CD4-positive, CD25-positive, alpha-beta regulatory T cell (primary cell): ENCODE results near the gene PRKAG2. TPM values are rescaled to one million over a fixed set of nuclear protein-coding genes. Genes with fewer than 3 reads are reported as not detected.

Experiments used
- ATAC-seq, 2 donors: fragments of 150-1000 bp; cut with Tn5 transposase; one replicate each; pipeline ENCODE4 v1.10.0; 2021; ENCODE audit warnings: low read depth in 2 of 2, moderate number of reproducible peaks in 2 of 2, moderate library complexity in 1 of 2
- DNase-seq, 3 donors: peaks; one replicate each; pipeline versions ENCODE4 v3.0.0 to v3.0.0-alpha.2; 2012 to 2022; ENCODE audit warnings: mixed read lengths in 1 of 3
- H3K27ac ChIP-seq: one replicate; pipeline ENCODE4 v1.7.0; 2013; ENCODE audit warnings: mild to moderate bottlenecking, low read length; ENCODE audit not compliant: insufficient read depth, poor library complexity, severe bottlenecking
- H3K27me3 ChIP-seq: one replicate; pipeline ENCODE4 v1.7.0; 2013; ENCODE audit warnings: low read length; ENCODE audit not compliant: control insufficient read depth, insufficient read depth
- H3K36me3 ChIP-seq: one replicate; pipeline ENCODE4 v1.7.0; 2013; ENCODE audit warnings: mild to moderate bottlenecking, low read length, moderate library complexity; ENCODE audit not compliant: control insufficient read depth, insufficient read depth
- H3K4me1 ChIP-seq: 2 replicates; pipeline ENCODE4 v1.7.0; 2013; ENCODE audit warnings: mild to moderate bottlenecking, low read length; ENCODE audit not compliant: insufficient read depth, control insufficient read depth, poor library complexity, severe bottlenecking
- H3K4me3 ChIP-seq: one replicate; pipeline ENCODE4 v1.7.0; 2013; ENCODE audit warnings: low read depth, mild to moderate bottlenecking, low read length, moderate library complexity
- H3K9me3 ChIP-seq, 2 experiments: 1 replicate in 1 of 2; 2 replicates in 1 of 2; pipeline ENCODE4 v1.7.0; 2013; ENCODE audit warnings: low read length in 2 of 2, mild to moderate bottlenecking in 1 of 2, moderate library complexity in 1 of 2; ENCODE audit not compliant: control insufficient read depth in 2 of 2
- H3K27ac Mint-ChIP-seq, 3 donors: one replicate each; pipeline ENCODE4 v1.8.0; 2020 to 2022; ENCODE audit warnings: mild to moderate bottlenecking in 3 of 3, mixed read lengths in 3 of 3, moderate library complexity in 2 of 3
- H3K27me3 Mint-ChIP-seq: one replicate; pipeline ENCODE4 v1.8.0; 2022; ENCODE audit warnings: mild to moderate bottlenecking, mixed read lengths
- H3K36me3 Mint-ChIP-seq: one replicate; pipeline ENCODE4 v1.8.0; 2020; ENCODE audit warnings: mixed read lengths
- H3K4me1 Mint-ChIP-seq, 4 donors: one replicate each; pipeline ENCODE4 v1.8.0; 2020 to 2022; ENCODE audit warnings: mixed read lengths in 4 of 4, mild to moderate bottlenecking in 1 of 4
- H3K4me3 Mint-ChIP-seq, 4 donors: one replicate each; pipeline ENCODE4 v1.8.0; 2020 to 2022; ENCODE audit warnings: mild to moderate bottlenecking in 4 of 4, mixed read lengths in 4 of 4, moderate library complexity in 3 of 4
- H3K9me3 Mint-ChIP-seq, 7 donors: one replicate each; pipeline ENCODE4 v1.8.0; 2020 to 2022; ENCODE audit warnings: mixed read lengths in 7 of 7, mild to moderate bottlenecking in 3 of 7, moderate library complexity in 2 of 7
- polyA plus RNA-seq, 4 donors: library from polyadenylated mRNA; unstranded; fragments of 300-500 nt; fragmentation: Illumina TruSeq; gene quantifications; one replicate each; pipeline ENCODE4 v1.2.3, GENCODE V29; 2021
- total RNA-seq: library from RNA; stranded (reverse); gene quantifications from one replicate; pipeline ENCODE4 v1.2.3, GENCODE V29; 2022

The PRKAG2 gene
- total and polyA plus RNA-seq, 5 donors from 2014 or later, result 19.9 to 43.0 (median 26.1) TPM

GRCh38 chr7:151712810-151713125 lies 164.1 kb downstream of the PRKAG2 start:
- H3K27me3 Mint-ChIP-seq, result no peaks in the 10 kb centered on the region
- Histone ChIP-seq H3K27ac (no peak overlapping the region), H3K4me1 (no peaks in the 10 kb centered on the region), H3K27me3 (no peaks in the 10 kb centered on the region), H3K36me3 (no peaks in the 10 kb centered on the region), H3K9me3 (no peaks in the 10 kb centered on the region), H3K4me3 (no peak overlapping the region)
- no peak overlapping the region for H3K27ac Mint-ChIP-seq
- H3K36me3 Mint-ChIP-seq, result peaks cover 9% of the 10 kb centered on the region
- ATAC-seq, result no peak
- H3K4me1 Mint-ChIP-seq, result peaks cover 0 to 9% (median 5%) of the 10 kb centered on the region in 4 donors
- H3K9me3 Mint-ChIP-seq, result peaks cover 0 to 2% (median 0%) of the 10 kb centered on the region in 7 donors
- no peak for DNase-seq
- H3K4me3 Mint-ChIP-seq, result no peak overlapping the region

GRCh38 chr7:151711906-151712809 lies 164.8 kb downstream of the PRKAG2 start:
- Histone ChIP-seq H3K4me3 (no peak overlapping the region), H3K9me3 (no peaks in the 10 kb centered on the region), H3K36me3 (no peaks in the 10 kb centered on the region), H3K27me3 (no peaks in the 10 kb centered on the region), H3K4me1 (no peaks in the 10 kb centered on the region), H3K27ac (no peak overlapping the region)
- Mint-ChIP-seq H3K27ac (no peak overlapping the region), H3K4me3 (no peak overlapping the region), H3K36me3 (peaks cover 9% of the 10 kb centered on the region), H3K4me1 (peaks cover 0 to 9% (median 5%) of the 10 kb centered on the region in 4 donors), H3K9me3 (peaks cover 0 to 2% (median 0%) of the 10 kb centered on the region in 7 donors), H3K27me3 (no peaks in the 10 kb centered on the region)
- ATAC-seq (no peak), DNase-seq (no peak)

- no peaks in the 10 kb centered on the region for H3K4me1 ChIP-seq
- H3K36me3 Mint-ChIP-seq, result peaks cover 9% of the 10 kb centered on the region
- no peak overlapping the region for H3K4me3 Mint-ChIP-seq
- no peaks in the 10 kb centered on the region for H3K27me3 Mint-ChIP-seq
- no peaks in the 10 kb centered on the region for H3K9me3 Mint-ChIP-seq
- ATAC-seq, result no peak
- H3K36me3 ChIP-seq, result no peaks in the 10 kb centered on the region
- DNase-seq, result no peak
- no peak overlapping the region for H3K4me3 ChIP-seq
- H3K27me3 ChIP-seq, result no peaks in the 10 kb centered on the region
- peaks cover 0 to 12% (median 5%) of the 10 kb centered on the region in 4 donors for H3K4me1 Mint-ChIP-seq
- H3K9me3 ChIP-seq, result no peaks in the 10 kb centered on the region
- no peak overlapping the region for H3K27ac ChIP-seq
- no peak overlapping the region for H3K27ac Mint-ChIP-seq
These were observed 165.5 kb downstream of the PRKAG2 start for GRCh38 chr7:151711435-151711872.

GRCh38 chr7:151710646-151711434 lies 166.1 kb downstream of the PRKAG2 start:
- no peaks in the 10 kb centered on the region for H3K36me3 ChIP-seq
- peaks cover 0 to 16% (median 4%) of the 10 kb centered on the region in 4 donors for H3K4me1 Mint-ChIP-seq

GRCh38 chr7:151710121-151710640 lies 166.7 kb downstream of the PRKAG2 start:
- Mint-ChIP-seq H3K36me3 (peaks cover 9% of the 10 kb centered on the region), H3K27me3 (no peaks in the 10 kb centered on the region), H3K27ac (peak overlapping the region in 1 of 3 donors; percentile 67), H3K9me3 (no peaks in the 10 kb centered on the region), H3K4me3 (no peak overlapping the region), H3K4me1 (peaks cover 0 to 19% (median 4%) of the 10 kb centered on the region in 4 donors)
- H3K27ac ChIP-seq, result no peak overlapping the region
- H3K4me3 ChIP-seq, result no peak overlapping the region
- no peaks in the 10 kb centered on the region for H3K27me3 ChIP-seq
- no peaks in the 10 kb centered on the region for H3K4me1 ChIP-seq
- H3K9me3 ChIP-seq, result no peaks in the 10 kb centered on the region
- H3K36me3 ChIP-seq, result no peaks in the 10 kb centered on the region
- DNase-seq (no peak), ATAC-seq (no peak)

More at GRCh38 chr7:151710646-151711434, 166.1 kb downstream of the PRKAG2 start:
- DNase-seq (no peak), ATAC-seq (no peak)
- Mint-ChIP-seq H3K4me3 (no peak overlapping the region), H3K27me3 (no peaks in the 10 kb centered on the region), H3K27ac (peak overlapping the region in 1 of 3 donors; percentile 67), H3K36me3 (peaks cover 9% of the 10 kb centered on the region), H3K9me3 (no peaks in the 10 kb centered on the region)
- H3K4me3 ChIP-seq, result no peak overlapping the region
- no peaks in the 10 kb centered on the region for H3K27me3 ChIP-seq
- no peaks in the 10 kb centered on the region for H3K9me3 ChIP-seq
- no peaks in the 10 kb centered on the region for H3K4me1 ChIP-seq
- no peak overlapping the region for H3K27ac ChIP-seq

GRCh38 chr7:151709141-151710038 lies 167.5 kb downstream of the PRKAG2 start:
- Histone ChIP-seq H3K27me3 (no peaks in the 10 kb centered on the region), H3K4me3 (no peak overlapping the region), H3K36me3 (no peaks in the 10 kb centered on the region), H3K9me3 (no peaks in the 10 kb centered on the region), H3K4me1 (no peaks in the 10 kb centered on the region), H3K27ac (no peak overlapping the region)
- Mint-ChIP-seq H3K27ac (peak overlapping the region in 1 of 3 donors; percentile 88), H3K4me3 (no peak overlapping the region), H3K36me3 (peaks cover 9% of the 10 kb centered on the region), H3K27me3 (no peaks in the 10 kb centered on the region), H3K9me3 (no peaks in the 10 kb centered on the region), H3K4me1 (peaks cover 0 to 19% (median 6%) of the 10 kb centered on the region in 4 donors)
- DNase-seq (no peak), ATAC-seq (no peak)

GRCh38 chr7:151708610-151709009 lies 168.3 kb downstream of the PRKAG2 start:
- H3K4me3 ChIP-seq, result no peak overlapping the region
- H3K27ac ChIP-seq, result no peak overlapping the region
- Mint-ChIP-seq H3K9me3 (no peaks in the 10 kb centered on the region), H3K27ac (no peak overlapping the region), H3K36me3 (peaks cover 9% of the 10 kb centered on the region), H3K27me3 (no peaks in the 10 kb centered on the region), H3K4me1 (peaks cover 0 to 19% (median 6%) of the 10 kb centered on the region in 4 donors), H3K4me3 (peak overlapping the region in 1 of 4 donors; percentile 38)
- no peak for ATAC-seq
- no peaks in the 10 kb centered on the region for H3K36me3 ChIP-seq
- H3K9me3 ChIP-seq, result no peaks in the 10 kb centered on the region
- H3K4me1 ChIP-seq, result no peaks in the 10 kb centered on the region
- no peak for DNase-seq
- no peaks in the 10 kb centered on the region for H3K27me3 ChIP-seq
